Measurements from ENCODE around the gene KDM1A. TPM values are rescaled to one million over a fixed set of nuclear protein-coding genes. Genes with fewer than 3 reads are reported as not detected.
"Not testable (repeated sequence)": the region's sequence is repeated elsewhere in the genome, so short reads cannot be mapped to it uniquely, and the experiment has no call there.

KDM1A gene
- 76.6 and 77.8 TPM in 2 replicates for total RNA-seq

DNA sequence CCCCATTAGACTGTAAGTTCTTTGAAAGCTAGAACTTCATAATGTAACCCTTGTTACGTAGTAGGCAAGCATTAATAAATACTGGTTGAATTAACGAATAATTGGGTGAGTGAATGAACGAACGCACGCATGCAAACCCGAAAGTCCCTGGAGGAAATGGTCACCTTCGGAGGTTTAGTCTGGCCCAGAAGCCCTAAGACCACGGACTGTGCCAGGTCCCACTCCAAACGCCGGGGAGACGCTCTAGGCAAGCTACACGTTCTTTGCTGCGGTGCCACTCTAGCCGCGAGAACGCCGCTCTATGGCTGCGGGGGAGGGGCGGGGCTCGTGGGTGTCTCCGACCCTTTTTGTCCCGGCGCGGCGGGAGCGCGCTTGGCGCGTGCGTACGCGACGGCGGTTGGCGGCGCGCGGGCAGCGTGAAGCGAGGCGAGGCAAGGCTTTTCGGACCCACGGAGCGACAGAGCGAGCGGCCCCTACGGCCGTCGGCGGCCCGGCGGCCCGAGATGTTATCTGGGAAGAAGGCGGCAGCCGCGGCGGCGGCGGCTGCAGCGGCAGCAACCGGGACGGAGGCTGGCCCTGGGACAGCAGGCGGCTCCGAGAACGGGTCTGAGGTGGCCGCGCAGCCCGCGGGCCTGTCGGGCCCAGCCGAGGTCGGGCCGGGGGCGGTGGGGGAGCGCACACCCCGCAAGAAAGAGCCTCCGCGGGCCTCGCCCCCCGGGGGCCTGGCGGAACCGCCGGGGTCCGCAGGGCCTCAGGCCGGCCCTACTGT, at the start of gene KDM1A:
Gene KDM1A, plus strand, starts transcription at position 375 of the 769 bp plus-strand sequence. Its CDS starts 129 bp downstream, at position 504.
- H3K27me3 Mint-ChIP-seq (ENCODE audit: low read depth) = peaks cover 2% of the 10 kb centered on the region
- intact Hi-C loops (cut with micrococcal nuclease) = no loop called here
- H3K4me3 Mint-ChIP-seq (ENCODE audit: low read depth) = peak within 1 kb of the TSS; percentile 94
- peak within 1 kb of the TSS; percentile 85 for H3K27ac Mint-ChIP-seq
- peaks cover 19% of the 10 kb centered on the region for H3K9me3 Mint-ChIP-seq
- H3K4me1 Mint-ChIP-seq (ENCODE audit: low read depth) = peaks cover 31% of the 10 kb centered on the region
- peak; percentile 89 for DNase-seq (ENCODE audit: low spot score)
- H3K36me3 Mint-ChIP-seq (ENCODE audit: low read depth) = peaks cover 29% of the 10 kb centered on the region

DNA sequence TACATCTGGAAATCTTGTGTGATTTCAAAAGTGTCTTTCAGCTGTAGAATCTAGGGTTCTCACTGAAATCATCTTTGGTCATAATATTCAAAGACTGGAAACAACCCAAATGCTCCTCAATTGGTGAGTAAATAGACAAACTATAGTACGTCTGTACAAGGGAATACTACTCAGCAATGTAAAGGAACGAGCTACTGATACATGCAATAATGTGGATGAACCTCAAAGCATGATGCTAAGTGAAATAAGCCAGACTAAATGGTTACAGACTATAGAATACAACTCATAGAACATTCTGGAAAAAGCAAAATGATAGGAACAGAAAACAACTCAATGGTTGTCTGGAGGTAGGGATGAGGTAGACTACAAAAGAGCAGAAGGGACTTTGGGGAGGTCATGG, 49.2 kb upstream of the KDM1A start:
- H3K36me3 Mint-ChIP-seq (ENCODE audit: low read depth) = no peaks in the 10 kb centered on the region
- no peak overlapping the region for H3K27ac Mint-ChIP-seq
- no peaks in the 10 kb centered on the region for H3K4me1 Mint-ChIP-seq (ENCODE audit: low read depth)
- intact Hi-C loops (cut with micrococcal nuclease) = no loop called here
- peaks cover 38% of the 10 kb centered on the region for H3K27me3 Mint-ChIP-seq (ENCODE audit: low read depth)
- no peak for DNase-seq (ENCODE audit: low spot score)
- H3K9me3 Mint-ChIP-seq = no peaks in the 10 kb centered on the region
- no peak overlapping the region for H3K4me3 Mint-ChIP-seq (ENCODE audit: low read depth)

DNA sequence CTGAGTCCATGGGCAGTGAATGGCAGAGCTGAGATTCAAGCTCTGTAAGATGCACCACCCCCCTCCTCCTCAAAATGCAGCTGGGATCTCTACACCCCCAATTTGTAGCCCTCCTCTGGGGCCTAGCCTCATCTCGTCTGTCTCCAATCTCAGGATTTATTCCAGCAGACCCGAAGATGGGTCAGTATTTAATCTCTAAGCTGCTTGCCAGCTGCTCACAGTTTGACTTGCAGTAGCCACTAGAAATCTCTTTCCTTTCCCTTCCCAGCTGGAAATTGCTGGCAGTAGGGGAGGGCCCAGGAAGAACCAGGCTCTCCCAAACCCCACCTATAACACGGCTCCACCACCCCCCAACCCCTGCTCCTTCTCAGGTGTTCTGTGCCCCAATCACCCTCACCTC, 48.1 kb upstream of the KDM1A start:
- Mint-ChIP-seq H3K36me3 (ENCODE audit: low read depth) (no peaks in the 10 kb centered on the region), H3K27ac (no peak overlapping the region)
- intact Hi-C loops (cut with micrococcal nuclease) = no loop called here

DNA sequence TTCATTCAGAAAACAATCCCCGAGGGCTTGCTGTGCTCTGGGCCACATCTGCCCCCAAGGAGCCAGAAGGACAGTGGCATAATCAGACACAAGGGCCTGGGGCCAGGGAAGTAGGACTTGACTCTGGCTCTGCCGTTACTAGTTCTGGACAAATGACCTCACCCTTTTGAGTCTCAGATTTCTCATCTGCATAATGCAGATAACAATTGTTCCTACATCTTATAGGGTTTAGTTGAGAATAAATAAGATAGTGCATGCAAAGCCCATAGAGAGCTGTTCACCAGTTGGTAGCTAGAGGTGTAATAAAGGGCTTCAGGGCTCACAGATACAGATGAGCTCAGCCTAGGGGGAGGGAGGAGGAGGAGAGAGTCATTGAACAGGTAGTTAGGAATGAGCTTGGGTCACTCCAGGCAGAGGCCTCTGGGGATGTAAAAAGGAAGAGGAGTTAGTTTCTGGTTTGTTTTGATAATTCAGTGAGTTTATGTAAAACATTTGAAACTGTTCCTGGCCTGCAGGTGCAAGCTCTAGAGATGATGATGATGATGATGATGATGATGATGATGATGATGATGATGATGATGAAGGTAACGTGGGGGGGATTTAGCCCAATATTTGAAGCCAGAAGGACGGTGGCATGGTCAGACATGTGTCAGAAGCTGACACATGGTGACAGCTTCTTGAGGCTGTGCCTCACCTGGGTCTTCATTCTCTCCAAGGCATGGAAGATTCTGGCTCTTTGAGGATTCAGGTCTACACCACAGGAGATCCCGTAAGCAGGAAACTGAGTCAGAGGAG, 47.5 kb upstream of the KDM1A start:
- H3K9me3 Mint-ChIP-seq = no peaks in the 10 kb centered on the region
- no peaks in the 10 kb centered on the region for H3K36me3 Mint-ChIP-seq (ENCODE audit: low read depth)
- intact Hi-C loops (cut with micrococcal nuclease) = no loop called here
- H3K4me1 Mint-ChIP-seq (ENCODE audit: low read depth) = peaks cover 3% of the 10 kb centered on the region
- H3K27me3 Mint-ChIP-seq (ENCODE audit: low read depth) = peaks cover 36% of the 10 kb centered on the region
- DNase-seq (ENCODE audit: low spot score) = no peak
- no peak overlapping the region for H3K27ac Mint-ChIP-seq
- no peak overlapping the region for H3K4me3 Mint-ChIP-seq (ENCODE audit: low read depth)

More for the DNA sequence above, 48.1 kb upstream of the KDM1A start:
- Mint-ChIP-seq H3K27me3 (ENCODE audit: low read depth) (peaks cover 38% of the 10 kb centered on the region), H3K9me3 (no peaks in the 10 kb centered on the region), H3K4me3 (ENCODE audit: low read depth) (no peak overlapping the region), H3K4me1 (ENCODE audit: low read depth) (no peaks in the 10 kb centered on the region)
- DNase-seq (ENCODE audit: low spot score) = no peak

DNA sequence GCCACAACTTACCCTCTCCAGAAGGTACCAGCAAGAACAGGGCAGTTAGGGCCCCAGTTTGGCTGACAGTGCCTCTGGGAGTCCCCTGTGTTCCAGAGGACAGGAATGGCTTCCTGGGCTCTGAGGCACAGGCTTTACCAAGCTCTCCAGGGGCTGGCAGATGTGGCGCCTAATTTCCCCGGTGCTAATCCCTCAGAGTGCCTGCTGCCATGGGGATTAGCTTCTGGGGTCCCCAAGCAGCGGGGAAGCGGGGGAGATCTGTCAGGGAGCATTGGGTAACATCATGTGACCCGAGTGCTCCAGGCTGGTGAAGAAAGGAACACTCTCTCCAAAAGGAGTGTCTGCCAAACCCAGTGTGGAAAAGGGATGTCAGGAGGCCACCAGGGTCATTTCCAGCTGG, 46.5 kb upstream of the KDM1A start, which contains the start of gene LACTBL1:
Gene LACTBL1, minus strand, starts transcription at position 107 of the 400 bp plus-strand sequence. CDS start 550 bp downstream, outside the sequence.
- Mint-ChIP-seq H3K27me3 (ENCODE audit: low read depth) (peaks cover 36% of the 10 kb centered on the region), H3K27ac (no peak within 1 kb of the TSS), H3K36me3 (ENCODE audit: low read depth) (no peaks in the 10 kb centered on the region), H3K4me3 (ENCODE audit: low read depth) (no peak within 1 kb of the TSS), H3K4me1 (ENCODE audit: low read depth) (peaks cover 3% of the 10 kb centered on the region), H3K9me3 (no peaks in the 10 kb centered on the region)
- intact Hi-C loops (cut with micrococcal nuclease) = no loop called here
- DNase-seq (ENCODE audit: low spot score) = no peak

DNA sequence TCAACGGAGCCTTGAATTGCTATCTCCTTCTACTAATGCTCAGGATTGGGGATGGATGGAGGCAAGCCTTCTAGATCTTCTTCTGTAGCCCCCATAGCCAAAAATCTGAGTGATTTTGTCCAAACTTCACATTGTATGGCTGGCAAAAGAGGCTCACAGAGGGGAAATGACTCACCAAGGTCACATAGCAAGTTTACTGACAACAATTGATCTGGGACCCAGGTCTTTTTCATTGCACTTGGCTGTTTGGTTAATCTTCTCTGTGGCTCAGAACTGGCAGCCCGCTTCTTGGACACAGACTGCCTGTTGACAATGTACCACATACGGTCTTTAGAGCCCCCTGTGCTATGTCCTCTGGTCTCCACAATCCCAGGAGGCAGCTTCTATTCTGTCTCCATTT, 43.6 kb upstream of the KDM1A start:
- Mint-ChIP-seq H3K9me3 (no peaks in the 10 kb centered on the region), H3K27ac (no peak overlapping the region), H3K36me3 (ENCODE audit: low read depth) (no peaks in the 10 kb centered on the region), H3K4me1 (ENCODE audit: low read depth) (peaks cover 3% of the 10 kb centered on the region), H3K27me3 (ENCODE audit: low read depth) (peaks cover 16% of the 10 kb centered on the region), H3K4me3 (ENCODE audit: low read depth) (no peak overlapping the region)
- no peak for DNase-seq (ENCODE audit: low spot score)
- intact Hi-C loops (cut with micrococcal nuclease) = loop anchor here (1.0 kb wide), 1 partner anchor 209 kb away; no protein-coding TSS in a partner anchor

DNA sequence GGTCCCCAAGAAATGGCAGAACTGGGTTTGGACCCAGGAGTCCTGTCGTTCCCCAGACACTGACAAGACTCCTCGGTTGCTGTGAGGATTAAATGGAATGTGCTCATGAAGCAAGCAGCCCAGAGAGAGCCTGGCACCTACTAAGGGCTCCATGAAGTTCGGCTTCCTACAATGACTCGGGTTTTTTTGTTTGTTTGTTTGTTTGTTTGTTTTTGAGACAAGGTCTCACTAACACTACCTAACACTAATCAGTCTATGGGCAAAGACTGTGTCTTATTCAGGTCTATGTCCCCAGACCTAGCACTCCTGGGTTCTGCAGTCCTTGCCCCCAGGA, 43.2 kb upstream of the KDM1A start:
- no peak for DNase-seq (ENCODE audit: low spot score)
- Mint-ChIP-seq H3K9me3 (no peaks in the 10 kb centered on the region), H3K4me1 (ENCODE audit: low read depth) (peaks cover 3% of the 10 kb centered on the region), H3K36me3 (ENCODE audit: low read depth) (no peaks in the 10 kb centered on the region), H3K4me3 (ENCODE audit: low read depth) (no peak overlapping the region), H3K27ac (no peak overlapping the region), H3K27me3 (ENCODE audit: low read depth) (peaks cover 16% of the 10 kb centered on the region)
- intact Hi-C loops (cut with micrococcal nuclease) = loop anchor here (1.0 kb wide), 1 partner anchor 208 kb away; no protein-coding TSS in a partner anchor

DNA sequence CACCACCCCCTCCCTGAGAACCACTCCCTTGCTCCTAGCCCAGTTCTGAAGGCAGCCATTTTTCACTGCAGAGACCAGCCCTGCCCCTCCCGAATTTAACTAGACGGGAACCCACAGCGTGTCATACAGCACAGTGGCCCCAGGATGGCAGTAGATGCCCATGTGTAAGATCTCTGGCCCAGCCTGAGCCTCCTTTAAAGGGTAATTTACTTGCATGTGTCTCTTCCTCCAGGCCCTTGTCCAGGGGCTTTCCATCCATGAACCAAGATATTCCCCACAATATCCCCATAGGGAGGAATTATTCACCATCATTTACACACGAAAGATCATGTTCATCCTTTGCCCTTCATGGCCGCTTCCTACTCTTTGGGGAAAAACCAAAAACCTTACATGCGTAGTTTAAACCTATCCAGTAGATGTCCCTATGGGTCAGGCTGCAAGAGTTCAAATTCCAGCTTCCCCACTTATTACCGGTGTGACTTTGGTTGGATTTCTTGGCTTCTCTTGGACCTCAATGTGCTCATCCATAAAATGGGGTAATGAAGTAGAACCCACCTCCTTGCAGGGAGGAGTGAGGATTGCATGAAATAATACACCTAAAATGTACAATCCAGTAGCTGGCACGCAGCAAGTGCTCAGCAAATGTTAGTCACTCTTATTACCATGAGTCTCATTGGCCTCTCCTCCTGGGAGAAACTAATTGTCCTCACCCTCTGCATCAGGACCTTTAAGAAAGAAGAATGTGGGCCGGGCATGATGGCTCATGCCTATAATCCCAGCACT, 42.6 kb upstream of the KDM1A start:
- peak; percentile 34 for DNase-seq (ENCODE audit: low spot score)
- intact Hi-C loops (cut with micrococcal nuclease) = loop anchor here (1.0 kb wide), 1 partner anchor 208 kb away; no protein-coding TSS in a partner anchor
- peaks cover 3% of the 10 kb centered on the region for H3K4me1 Mint-ChIP-seq (ENCODE audit: low read depth)
- H3K36me3 Mint-ChIP-seq (ENCODE audit: low read depth) = no peaks in the 10 kb centered on the region
- peaks cover 11% of the 10 kb centered on the region for H3K27me3 Mint-ChIP-seq (ENCODE audit: low read depth)
- H3K27ac Mint-ChIP-seq = no peak overlapping the region
- H3K4me3 Mint-ChIP-seq (ENCODE audit: low read depth) = no peak overlapping the region
- no peaks in the 10 kb centered on the region for H3K9me3 Mint-ChIP-seq

DNA sequence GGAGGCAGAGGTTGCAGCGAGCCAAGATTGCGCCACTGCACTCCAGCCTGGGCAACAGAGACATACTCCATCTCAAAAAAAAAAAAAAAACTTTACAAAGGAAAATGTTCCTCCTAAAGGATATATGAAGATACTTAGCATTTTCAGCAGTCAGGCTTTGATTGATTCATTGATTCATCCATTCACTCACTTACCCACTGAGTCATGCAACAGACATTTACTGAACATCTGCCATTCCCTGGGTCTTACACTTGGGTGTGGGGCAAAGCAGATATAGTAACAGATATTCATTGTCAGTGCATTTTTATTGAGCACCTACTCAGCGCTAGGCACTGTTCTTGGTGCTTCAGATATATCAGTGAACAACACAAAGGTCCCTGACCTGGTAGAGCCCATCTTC, 41.0 kb upstream of the KDM1A start:
- intact Hi-C loops (cut with micrococcal nuclease) = no loop called here
- peaks cover 6% of the 10 kb centered on the region for H3K27me3 Mint-ChIP-seq (ENCODE audit: low read depth)
- no peak for DNase-seq (ENCODE audit: low spot score)
- H3K27ac Mint-ChIP-seq = no peak overlapping the region
- no peak overlapping the region for H3K4me3 Mint-ChIP-seq (ENCODE audit: low read depth)
- H3K4me1 Mint-ChIP-seq (ENCODE audit: low read depth) = peaks cover 3% of the 10 kb centered on the region
- no peaks in the 10 kb centered on the region for H3K9me3 Mint-ChIP-seq
- H3K36me3 Mint-ChIP-seq (ENCODE audit: low read depth) = no peaks in the 10 kb centered on the region

DNA sequence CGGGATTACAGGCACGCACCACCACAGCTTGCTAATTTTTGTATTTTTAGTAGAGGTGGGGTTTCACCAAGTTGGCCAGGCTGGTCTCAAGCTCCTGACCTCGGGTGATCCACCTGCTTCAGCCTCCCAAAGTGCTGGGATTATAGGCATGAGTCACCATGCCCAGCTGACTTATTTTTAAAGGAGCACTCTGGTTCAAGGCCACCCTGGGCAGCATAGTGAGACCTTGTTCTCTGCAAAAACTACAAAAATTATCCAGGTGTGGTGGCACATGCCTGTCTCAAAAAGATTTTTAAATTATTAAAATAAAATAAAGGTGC, 38.8 kb upstream of the KDM1A start:
- H3K4me3 Mint-ChIP-seq (ENCODE audit: low read depth); intact Hi-C loops (cut with micrococcal nuclease); H3K36me3 Mint-ChIP-seq (ENCODE audit: low read depth); H3K27ac Mint-ChIP-seq; H3K9me3 Mint-ChIP-seq; H3K27me3 Mint-ChIP-seq (ENCODE audit: low read depth); DNase-seq (ENCODE audit: low spot score); H3K4me1 Mint-ChIP-seq (ENCODE audit: low read depth): not testable (repeated sequence)

DNA sequence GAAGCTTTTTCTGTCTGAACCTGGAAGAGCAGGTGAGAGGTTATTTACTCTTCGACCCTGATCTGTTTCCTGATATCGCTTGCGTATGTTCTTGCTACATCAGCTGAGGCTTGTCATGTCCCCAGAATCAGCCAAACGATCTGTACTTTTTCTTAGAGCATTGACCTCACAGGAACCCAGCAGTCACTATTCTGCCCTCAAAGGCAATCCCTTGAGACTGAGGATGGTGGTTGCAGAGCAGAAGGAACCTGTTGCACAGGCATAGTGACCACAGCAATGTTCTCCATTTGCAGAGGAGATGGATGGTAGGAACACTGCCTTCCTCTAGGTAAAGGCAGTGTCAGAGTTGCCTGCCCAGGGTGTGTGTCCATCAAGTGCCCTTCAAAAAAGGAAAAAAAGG, 35.3 kb upstream of the KDM1A start:
- no peak for DNase-seq (ENCODE audit: low spot score)
- Mint-ChIP-seq H3K36me3 (ENCODE audit: low read depth) (no peaks in the 10 kb centered on the region), H3K27ac (no peak overlapping the region), H3K27me3 (ENCODE audit: low read depth) (peaks cover 3% of the 10 kb centered on the region), H3K9me3 (no peaks in the 10 kb centered on the region), H3K4me3 (ENCODE audit: low read depth) (no peak overlapping the region), H3K4me1 (ENCODE audit: low read depth) (no peaks in the 10 kb centered on the region)
- intact Hi-C loops (cut with micrococcal nuclease) = no loop called here

DNA sequence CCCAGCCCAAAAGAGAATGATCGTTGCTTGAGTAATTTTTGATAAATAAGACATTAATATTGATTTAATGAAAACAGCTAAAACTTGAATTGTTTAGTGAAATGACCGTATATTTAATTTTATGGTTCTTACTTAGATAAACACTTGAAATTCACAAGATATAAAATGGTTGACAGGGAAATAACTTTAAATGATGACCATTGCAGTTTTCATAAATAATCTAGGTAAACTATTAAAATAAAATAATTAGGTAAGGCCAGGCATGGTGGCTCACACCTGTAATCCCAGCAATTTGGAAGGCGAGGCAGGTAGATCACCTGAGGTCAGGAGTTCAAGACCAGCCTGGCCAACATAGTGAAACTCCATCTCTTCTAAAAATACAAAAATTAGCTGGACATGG, 26.9 kb upstream of the KDM1A start:
- H3K4me1 Mint-ChIP-seq (ENCODE audit: low read depth); H3K27ac Mint-ChIP-seq; H3K27me3 Mint-ChIP-seq (ENCODE audit: low read depth); DNase-seq (ENCODE audit: low spot score); H3K36me3 Mint-ChIP-seq (ENCODE audit: low read depth); intact Hi-C loops (cut with micrococcal nuclease); H3K4me3 Mint-ChIP-seq (ENCODE audit: low read depth): not testable (repeated sequence)
- peaks cover 16% of the 10 kb centered on the region for H3K9me3 Mint-ChIP-seq

All from activated T-helper 2 cell treated with anti-CD3 and anti-CD28 coated beads, Interferon-gamma antibody, Interleukin-2, Interleukin-4, amounts not matched to agents 10 μg/mL and 5 μg/mL and 100 μg/mL, durations not matched to agents 14 hours and 24 hours and 36 hours (primary cell).